IMR-90 (cell line): ENCODE measurements around the gene PNP. TPM values are rescaled to one million over a fixed set of nuclear protein-coding genes. Genes with fewer than 3 reads are reported as not detected.

Experiments used
- ATAC-seq: fragments of 200-7000 bp; cut with Tn5 transposase; 2 replicates; pipeline ENCODE4 v1.9.1; 2020; ENCODE audit warnings: low read depth, mild to moderate bottlenecking, moderate library complexity
- BruUV-seq: library from RNA; stranded (reverse); fragments of 400-500 nt; replicated peaks from 2 replicates; lab custom pipeline; 2021; lab: Mats Ljungman, UMichigan
- CTCF ChIA-PET: fragments of 300-600 bp; formaldehyde crosslinking; extraction: SDS; loops from one replicate; lab custom pipeline; 2021; ENCODE audit warnings: antibody characterized with exemption; lab: Yijun Ruan, JAX
- POLR2A ChIA-PET: fragments of 300-600 bp; sonication (Branson Sonifier 250); formaldehyde crosslinking; loops from one replicate; lab custom pipeline; 2022; ENCODE audit warnings: antibody characterized with exemption; ENCODE audit not compliant: unreplicated experiment; lab: Charles Lee
- DNase-seq: peaks from one replicate; pipeline ENCODE4 v3.0.0; 2013
- H2AFZ ChIP-seq: replicated peaks from 2 replicates; pipeline ENCODE3; 2013; ENCODE audit warnings: low read length, mild to moderate bottlenecking; ENCODE audit not compliant: poor library complexity
- H2AK5ac ChIP-seq: 2 replicates; pipeline ENCODE4 v1.6.1; 2013; ENCODE audit warnings: low read depth, low read length, inconsistent platforms
- H2AK9ac ChIP-seq: replicated peaks from 2 replicates; pipeline ENCODE3; 2013; ENCODE audit warnings: mild to moderate bottlenecking, low read depth, low read length, moderate library complexity; ENCODE audit not compliant: poor library complexity
- H2BK120ac ChIP-seq: 2 replicates; pipeline ENCODE4 v1.6.1; 2013; ENCODE audit warnings: low read depth, low read length, inconsistent platforms
- H2BK15ac ChIP-seq: 3 replicates; pipeline ENCODE4 v1.6.1; 2013; ENCODE audit warnings: low read depth, low read length, inconsistent platforms
- H2BK20ac ChIP-seq: 2 replicates; pipeline ENCODE4 v1.6.1; 2013; ENCODE audit warnings: low read depth, mild to moderate bottlenecking, inconsistent platforms, low read length, moderate library complexity
- H2BK5ac ChIP-seq: 2 replicates; pipeline ENCODE4 v1.6.1; 2013; ENCODE audit warnings: mild to moderate bottlenecking, low read depth, low read length, inconsistent platforms; ENCODE audit not compliant: poor library complexity, severe bottlenecking
- H3K14ac ChIP-seq: replicated peaks from 2 replicates; pipeline ENCODE4 v1.6.1; 2013; ENCODE audit warnings: low read depth, low read length, inconsistent platforms
- H3K18ac ChIP-seq: 2 replicates; pipeline ENCODE4 v1.6.1; 2013; ENCODE audit warnings: low read depth, low read length, control low read depth
- H3K23ac ChIP-seq: 2 replicates; pipeline ENCODE4 v1.6.1; 2013; ENCODE audit warnings: low read depth, low read length, inconsistent platforms
- H3K27ac ChIP-seq: 2 replicates; pipeline ENCODE4 v1.5.1; 2013; ENCODE audit warnings: mild to moderate bottlenecking, control low read depth, low read length; ENCODE audit not compliant: insufficient read depth
- H3K27me3 ChIP-seq: 2 replicates; pipeline ENCODE4 v1.6.1; 2013; ENCODE audit warnings: low read length; ENCODE audit not compliant: control insufficient read depth, insufficient read depth
- H3K36me3 ChIP-seq: 2 replicates; pipeline ENCODE4 v1.6.1; 2013; ENCODE audit warnings: low read length, mixed read lengths; ENCODE audit not compliant: control insufficient read depth, insufficient read depth
- H3K4ac ChIP-seq: 2 replicates; pipeline ENCODE4 v1.6.1; 2013; ENCODE audit warnings: low read depth, low read length, inconsistent platforms
- H3K4me1 ChIP-seq: 2 replicates; pipeline ENCODE4 v1.6.1; 2013; ENCODE audit warnings: low read length, mixed read lengths; ENCODE audit not compliant: control insufficient read depth, insufficient read depth
- H3K4me2 ChIP-seq: 2 replicates; pipeline ENCODE4 v1.6.1; 2013; ENCODE audit warnings: low read depth, mild to moderate bottlenecking, control low read depth, low read length, moderate library complexity
- H3K4me3 ChIP-seq: 2 replicates; pipeline ENCODE4 v1.5.1; 2013; ENCODE audit warnings: low read depth, mild to moderate bottlenecking, control low read depth, low read length, moderate library complexity; ENCODE audit not compliant: insufficient read depth
- H3K56ac ChIP-seq: 2 replicates; pipeline ENCODE4 v1.6.1; 2013; ENCODE audit warnings: low read length, inconsistent platforms; ENCODE audit not compliant: insufficient read depth; ENCODE audit errors: extremely low read depth
- H3K79me1 ChIP-seq, 2 experiments: 2 replicates each; pipeline ENCODE4 v1.6.1; 2013; ENCODE audit warnings: low read length in 2 of 2, inconsistent platforms in 1 of 2, low read depth in 1 of 2
- H3K9ac ChIP-seq: 2 replicates; pipeline ENCODE4 v1.6.1; 2013; ENCODE audit warnings: low read depth, low read length, control low read depth
- H3K9me1 ChIP-seq: 2 replicates; pipeline ENCODE4 v1.6.1; 2013; ENCODE audit warnings: low read length, inconsistent platforms; ENCODE audit not compliant: insufficient read depth
- H3K9me3 ChIP-seq: 2 replicates; pipeline ENCODE4 v1.6.1; 2013; ENCODE audit warnings: low read length; ENCODE audit not compliant: control insufficient read depth, insufficient read depth
- H4K20me1 ChIP-seq: 2 replicates; pipeline ENCODE4 v1.6.1; 2013; ENCODE audit warnings: low read length, inconsistent platforms; ENCODE audit not compliant: insufficient read depth
- H4K5ac ChIP-seq: 2 replicates; pipeline ENCODE4 v1.6.1; 2013; ENCODE audit warnings: mild to moderate bottlenecking, low read depth, low read length, control low read depth
- H4K8ac ChIP-seq, 2 experiments: 2 replicates each; pipeline ENCODE4 v1.6.1; 2013; ENCODE audit warnings: low read depth in 2 of 2, low read length in 2 of 2, control low read depth in 1 of 2, inconsistent platforms in 1 of 2
- H4K91ac ChIP-seq: 2 replicates; pipeline ENCODE4 v1.6.1; 2013; ENCODE audit warnings: low read depth, low read length, inconsistent platforms; ENCODE audit not compliant: insufficient read depth
- CEBPB ChIP-seq: IDR thresholded peaks from 2 replicates; pipeline ENCODE4 v1.6.1; 2012; ENCODE audit warnings: low read depth, low read length, improper control_type of control experiment
- CHD1 ChIP-seq: IDR thresholded peaks from 2 replicates; pipeline ENCODE4 v1.6.1; 2012; ENCODE audit warnings: low read depth, low read length, improper control_type of control experiment
- ELK1 ChIP-seq: fragments of 150-350 bp; IDR thresholded peaks from 2 replicates; pipeline ENCODE4 v1.6.1; 2016; ENCODE audit warnings: low read depth, mild to moderate bottlenecking, low read length, moderate library complexity, borderline replicate concordance
- MAFK ChIP-seq: IDR thresholded peaks from 2 replicates; pipeline ENCODE4 v1.6.1; 2012; ENCODE audit warnings: low read depth, low read length, improper control_type of control experiment
- MXI1 ChIP-seq: IDR thresholded peaks from 2 replicates; pipeline ENCODE4 v1.6.1; 2012; ENCODE audit warnings: low read depth, mild to moderate bottlenecking, low read length, moderate library complexity, borderline replicate concordance
- NFE2L2 ChIP-seq: fragments of 150-350 bp; IDR thresholded peaks from 2 replicates; pipeline ENCODE4 v1.6.1; 2016; ENCODE audit warnings: low read depth, mild to moderate bottlenecking, low read length
- POLR2A ChIP-seq: IDR thresholded peaks from 2 replicates; pipeline ENCODE4 v1.6.1; 2012; ENCODE audit warnings: mild to moderate bottlenecking, low read depth, low read length
- RCOR1 ChIP-seq: IDR thresholded peaks from 2 replicates; pipeline ENCODE4 v1.6.1; 2012; ENCODE audit warnings: mild to moderate bottlenecking, low read length, improper control_type of control experiment; ENCODE audit not compliant: insufficient replicate concordance
- SMC3 ChIP-seq: fragments of 150-350 bp; IDR thresholded peaks from 2 replicates; pipeline ENCODE4 v1.6.1; 2016; ENCODE audit warnings: low read depth, mild to moderate bottlenecking, antibody characterized with exemption, low read length, moderate library complexity
- USF2 ChIP-seq: fragments of 150-350 bp; IDR thresholded peaks from 2 replicates; pipeline ENCODE4 v1.6.1; 2017; ENCODE audit warnings: mild to moderate bottlenecking, antibody characterized with exemption, low read length, low read depth
- WGBS, 2 experiments: methylation state at CpG; one replicate each; pipeline versions ENCODE4 v1.1.5 to v1.1.7; 2013; ENCODE audit warnings: missing lambda C conversion rate in 2 of 2; ENCODE audit not compliant: insufficient read length in 1 of 2; ENCODE audit errors: extremely low coverage in 2 of 2; 5-methylcytosine and 5-hydroxymethylcytosine counted together
- dilution Hi-C: fragments of 300-500 bp; cut with HindIII; formaldehyde crosslinking; loops from one replicate; pipeline ENCODE4 v1.14.3; 2018; ENCODE audit warnings: low sequenced_read_pairs; ENCODE audit not compliant: unreplicated experiment
- in situ Hi-C: fragments of 300-500 bp; cut with MboI; formaldehyde crosslinking; loops from 3 replicates; pipeline ENCODE4 v1.14.3; 2019; ENCODE audit warnings: low sequenced_read_pairs, inconsistent platforms, mixed read lengths
- intact Hi-C: fragments of 100-400 bp; cut with micrococcal nuclease; formaldehyde crosslinking; loops from 2 replicates; pipeline ENCODE4 v1.10.0; 2022
- polyA plus RNA-seq, 3 experiments: library from polyadenylated mRNA; depleted of rRNA; stranded (reverse); fragments of >200 nt; gene quantifications; 2 replicates each; pipeline ENCODE4 v1.2.3, GENCODE V29; 2012; ENCODE audit warnings: low replicate concordance in 1 of 3
- total RNA-seq: library from RNA; depleted of rRNA; stranded (reverse); fragments of >200 nt; gene quantifications from 2 replicates; pipeline ENCODE4 v1.2.3, GENCODE V29; 2012

Gene PNP
- total and polyA plus RNA-seq, 2 of the 4 experiments (the other 2 are of a cell fraction): 53.4 to 68.8 TPM

GRCh38 chr14:20428010-20428365, 41.2 kb upstream of the PNP start:
- Histone ChIP-seq H4K8ac (no peak overlapping the region), H4K20me1 (no peaks in the 10 kb centered on the region), H3K27ac (no peak overlapping the region), H3K56ac (no peak overlapping the region), H3K36me3 (no peaks in the 10 kb centered on the region), H3K9me3 (no peaks in the 10 kb centered on the region), H3K4me2 (no peak overlapping the region), H4K5ac (no peak overlapping the region), H2BK5ac (no peak overlapping the region), H3K27me3 (peaks cover 1% of the 10 kb centered on the region; the same call in 1 of the 2 replicates), H3K79me1 (no peaks in the 10 kb centered on the region), H2AK5ac (no peak overlapping the region; the same call in 1 of the 2 replicates), H2BK20ac (no peak overlapping the region), H3K4me1 (0 out of 2 replicates have a peak, but pooled peaks cover 2% of the 10 kb centered on the region), H2BK120ac (no peak overlapping the region), H3K23ac (no peak overlapping the region), H4K91ac (no peak overlapping the region), H2BK15ac (no peak overlapping the region), H3K9me1 (no peaks in the 10 kb centered on the region), H3K9ac (no peak overlapping the region), H3K4me3 (no peak overlapping the region), H3K14ac (no peak overlapping the region), H2AK9ac (no peak overlapping the region), H2AFZ (peak overlapping the region; percentile 60), H3K4ac (no peak overlapping the region), H3K18ac (no peak overlapping the region)
- CTCF ChIA-PET: no interaction called here
- WGBS, 2 experiments: no CpG with 5 or more reads among the region's 5 CpGs
- POLR2A ChIA-PET: no interaction called here
- ATAC-seq (no peak), DNase-seq (no peak)
- in situ Hi-C loops (no loop called here), dilution Hi-C loops (no loop called here), intact Hi-C loops (no loop called here)
- TF ChIP-seq MXI1 (no peak), RCOR1 (no peak), NFE2L2 (no peak), CEBPB (no peak), POLR2A (no peak), SMC3 (no peak), MAFK (no peak), USF2 (no peak), ELK1 (no peak), CHD1 (no peak)
- no TSS peak for BruUV-seq
